Kidney epithelial cell (primary cell): ENCODE results near the gene LHFPL6. TPM values are rescaled to one million over a fixed set of nuclear protein-coding genes. Genes with fewer than 3 reads are reported as not detected.

Experiments
- DNase-seq: peaks from one replicate; pipeline ENCODE4 v3.0.0-alpha.2; 2010; ENCODE audit warnings: low read depth
- H3K27me3 ChIP-seq: 2 replicates; pipeline ENCODE4 v1.6.0; 2011; ENCODE audit warnings: low read length; ENCODE audit not compliant: control insufficient read depth, insufficient read depth
- H3K36me3 ChIP-seq: 2 replicates; pipeline ENCODE4 v1.5.1; 2011; ENCODE audit warnings: low read length; ENCODE audit not compliant: control insufficient read depth, insufficient read depth
- H3K4me3 ChIP-seq: 2 replicates; pipeline ENCODE4 v1.5.1; 2011; ENCODE audit warnings: low read depth, mild to moderate bottlenecking, control low read depth, low read length
- total RNA-seq: library from RNA; depleted of rRNA; stranded (reverse); fragments of >200 nt; gene quantifications from 2 replicates; pipeline ENCODE4 v1.2.3, GENCODE V29; 2015
- TF ChIP-seq, protein P1 (sequence below): IDR thresholded peaks from 2 replicates; pipeline ENCODE4 v1.5.1; 2011; ENCODE audit warnings: mild to moderate bottlenecking, moderate library complexity, low read length, control low read depth, inconsistent platforms; ENCODE audit not compliant: insufficient read depth, poor library complexity, severe bottlenecking

LHFPL6 gene
- total RNA-seq, 1 donor from 2014 or later = 7.0 TPM

DNA sequence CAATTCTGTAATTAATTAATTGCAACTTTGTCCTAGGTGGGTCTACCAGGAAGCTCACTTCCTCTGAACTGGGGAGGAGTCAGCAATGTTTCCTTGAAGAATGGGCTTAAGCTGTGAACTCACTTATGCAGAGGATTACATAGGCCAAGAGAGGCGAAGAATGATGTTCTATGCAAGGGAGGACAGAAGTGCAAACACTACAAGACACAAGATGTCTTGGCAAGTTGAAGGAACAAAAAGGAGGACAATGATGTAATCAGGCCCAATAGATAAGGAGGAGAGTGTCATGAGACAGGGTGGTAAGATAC lies 275.9 kb downstream of the LHFPL6 start:
- H3K27me3 ChIP-seq = no peaks in the 10 kb centered on the region
- DNase-seq = no peak
- H3K4me3 ChIP-seq = no peak overlapping the region
- no peaks in the 10 kb centered on the region for H3K36me3 ChIP-seq
- TF ChIP-seq, protein P1, sequence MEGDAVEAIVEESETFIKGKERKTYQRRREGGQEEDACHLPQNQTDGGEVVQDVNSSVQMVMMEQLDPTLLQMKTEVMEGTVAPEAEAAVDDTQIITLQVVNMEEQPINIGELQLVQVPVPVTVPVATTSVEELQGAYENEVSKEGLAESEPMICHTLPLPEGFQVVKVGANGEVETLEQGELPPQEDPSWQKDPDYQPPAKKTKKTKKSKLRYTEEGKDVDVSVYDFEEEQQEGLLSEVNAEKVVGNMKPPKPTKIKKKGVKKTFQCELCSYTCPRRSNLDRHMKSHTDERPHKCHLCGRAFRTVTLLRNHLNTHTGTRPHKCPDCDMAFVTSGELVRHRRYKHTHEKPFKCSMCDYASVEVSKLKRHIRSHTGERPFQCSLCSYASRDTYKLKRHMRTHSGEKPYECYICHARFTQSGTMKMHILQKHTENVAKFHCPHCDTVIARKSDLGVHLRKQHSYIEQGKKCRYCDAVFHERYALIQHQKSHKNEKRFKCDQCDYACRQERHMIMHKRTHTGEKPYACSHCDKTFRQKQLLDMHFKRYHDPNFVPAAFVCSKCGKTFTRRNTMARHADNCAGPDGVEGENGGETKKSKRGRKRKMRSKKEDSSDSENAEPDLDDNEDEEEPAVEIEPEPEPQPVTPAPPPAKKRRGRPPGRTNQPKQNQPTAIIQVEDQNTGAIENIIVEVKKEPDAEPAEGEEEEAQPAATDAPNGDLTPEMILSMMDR = no peak

DNA sequence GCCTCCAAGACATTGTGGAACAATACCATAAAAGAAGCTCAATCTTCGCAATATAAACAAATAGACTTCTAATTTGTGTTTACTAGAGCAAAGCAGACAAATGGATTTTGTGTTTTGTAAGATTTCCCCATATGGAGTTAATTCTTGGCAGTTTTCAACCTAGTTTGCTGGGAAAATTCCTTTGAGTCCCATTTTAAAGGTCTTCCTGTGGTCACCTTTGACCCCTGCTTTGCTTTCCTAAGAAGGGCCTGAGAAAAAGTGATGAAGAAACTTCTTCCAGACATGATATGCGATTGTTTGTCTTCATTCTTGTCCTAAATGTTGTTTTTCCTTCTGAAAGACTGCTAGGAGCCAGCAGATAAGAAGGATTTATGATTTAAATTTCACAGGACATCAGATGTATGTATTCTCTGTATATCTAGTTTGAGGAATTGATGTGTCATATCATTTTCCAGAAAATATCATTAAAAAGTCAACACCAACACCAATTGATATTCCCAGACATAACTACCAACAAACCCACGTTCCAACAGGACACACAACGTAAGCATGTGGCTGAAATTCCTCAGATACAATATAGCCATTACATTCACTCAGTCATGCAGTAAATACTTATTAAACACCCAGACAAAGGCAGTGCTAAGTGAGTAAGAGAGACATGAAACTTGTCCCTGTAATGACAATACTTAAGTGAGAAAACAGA lies 276.4 kb downstream of the LHFPL6 start:
- no peak for DNase-seq
- TF ChIP-seq, protein P1 = no peak
- no peak overlapping the region for H3K4me3 ChIP-seq
- H3K36me3 ChIP-seq = no peaks in the 10 kb centered on the region
- H3K27me3 ChIP-seq = no peaks in the 10 kb centered on the region

DNA sequence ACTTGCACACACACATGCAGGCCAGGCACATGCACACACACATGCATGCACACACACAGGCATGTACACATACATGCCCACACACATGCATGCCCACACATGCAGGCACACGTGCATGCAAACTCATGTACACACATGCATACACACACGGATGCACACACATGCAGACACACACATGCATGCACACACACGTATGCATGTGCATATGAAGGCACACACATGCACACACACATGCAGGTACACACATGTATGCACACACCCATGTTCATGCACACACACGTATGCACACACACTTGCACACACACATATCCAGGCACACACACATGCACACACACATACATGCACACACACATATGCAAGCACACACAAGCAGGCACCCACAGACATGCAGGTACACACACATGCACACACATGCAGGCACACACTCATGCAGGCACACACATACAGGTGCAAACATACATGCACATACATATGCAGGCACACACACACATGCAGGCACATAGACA lies 278.1 kb downstream of the LHFPL6 start:
- Histone ChIP-seq H3K36me3 (no peaks in the 10 kb centered on the region), H3K27me3 (no peaks in the 10 kb centered on the region), H3K4me3 (no peak overlapping the region)
- TF ChIP-seq, protein P1 = no peak
- no peak for DNase-seq

DNA sequence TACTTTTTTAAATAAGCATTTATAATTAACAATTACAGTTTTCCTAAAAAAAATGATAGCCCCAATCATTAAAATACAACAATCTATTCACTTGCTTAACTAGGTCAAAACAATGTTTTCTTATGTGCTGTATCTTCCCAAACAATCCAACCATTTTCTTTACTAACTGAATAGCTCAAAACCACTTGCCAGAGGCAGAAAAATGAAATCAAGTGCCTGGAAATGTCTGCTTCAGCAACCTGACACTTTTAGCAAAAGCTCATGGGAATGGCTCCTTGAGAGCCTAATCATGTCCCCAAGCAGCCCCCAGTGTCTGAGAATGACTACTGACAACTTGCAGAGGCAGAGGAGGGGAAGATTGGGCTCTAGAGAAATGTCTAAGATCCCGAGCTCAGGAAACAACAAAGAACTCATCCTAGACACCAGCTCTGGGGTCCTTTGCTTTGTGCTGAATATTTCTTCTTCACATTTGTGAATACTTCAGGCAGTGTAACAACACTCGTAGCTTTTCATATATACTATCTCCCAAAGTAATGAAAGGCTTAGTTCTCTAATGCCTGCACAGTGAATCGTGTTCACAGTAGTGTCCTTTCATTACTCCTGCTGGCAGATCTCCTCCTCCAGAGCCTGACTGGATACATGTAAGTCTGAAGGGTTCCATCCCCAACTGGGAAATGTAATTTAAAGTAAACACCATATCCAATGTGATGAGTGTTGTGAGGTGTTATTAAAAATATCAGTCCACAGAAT lies 280.0 kb downstream of the LHFPL6 start:
- TF ChIP-seq, protein P1 = no peak

DNA sequence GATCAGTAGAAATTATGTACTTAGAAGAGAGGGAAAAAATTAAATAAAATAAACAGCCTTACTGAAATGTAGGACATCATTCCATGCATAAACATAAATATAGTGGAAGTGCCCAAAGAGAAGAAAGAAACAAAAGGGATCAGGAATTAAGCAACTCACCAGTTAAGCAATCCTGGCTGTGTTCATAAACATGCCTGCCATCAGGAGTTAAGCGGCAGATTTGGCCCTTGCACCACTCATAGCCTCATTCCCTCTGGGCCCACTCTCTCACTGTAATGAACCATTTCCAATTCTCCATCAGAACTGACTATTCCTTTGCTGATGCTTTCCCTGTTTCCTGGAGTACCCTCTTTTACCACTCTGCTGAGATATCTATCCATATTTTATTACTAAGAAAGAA lies 281.4 kb downstream of the LHFPL6 start:
- no peaks in the 10 kb centered on the region for H3K36me3 ChIP-seq
- TF ChIP-seq, protein P1 = no peak
- no peak for DNase-seq
- H3K27me3 ChIP-seq = no peaks in the 10 kb centered on the region
- H3K4me3 ChIP-seq = no peak overlapping the region

More for the DNA sequence above, 280.0 kb downstream of the LHFPL6 start:
- Histone ChIP-seq H3K36me3 (no peaks in the 10 kb centered on the region), H3K4me3 (no peak overlapping the region), H3K27me3 (no peaks in the 10 kb centered on the region)
- no peak for DNase-seq

DNA sequence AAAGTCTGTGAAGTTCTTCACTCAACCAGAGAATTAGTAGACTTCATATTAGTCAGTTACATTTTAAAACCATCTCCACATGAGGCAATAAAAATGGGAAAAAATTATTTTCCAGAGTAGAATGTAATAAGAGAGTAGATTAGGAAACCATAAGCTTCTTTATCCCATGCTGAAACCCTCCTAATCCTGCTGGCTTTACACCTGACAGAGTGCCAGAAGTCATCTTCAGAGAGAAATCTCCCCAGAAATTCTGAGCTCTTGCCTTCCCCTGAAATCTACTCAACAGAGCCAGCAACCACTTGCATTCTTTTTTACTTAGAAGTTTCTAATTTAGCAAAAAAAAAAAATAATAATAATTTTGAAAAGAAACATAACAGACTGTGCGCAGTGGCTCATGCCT lies 284.8 kb downstream of the LHFPL6 start:
- no peak for DNase-seq
- Histone ChIP-seq H3K27me3 (no peaks in the 10 kb centered on the region), H3K36me3 (no peaks in the 10 kb centered on the region), H3K4me3 (no peak overlapping the region)
- TF ChIP-seq, protein P1 = no peak
